WERI-Rb-1 (cell line): Measurements from ENCODE around the gene KCNC1.

Source experiments
- DNase-seq: peaks from one replicate; pipeline ENCODE4 v3.0.0-alpha.2; 2020
- H3K27ac ChIP-seq: fragments of 250-450 bp; sonication (Bioruptor Pico); 2 replicates; pipeline ENCODE4 v1.5.1; 2020; ENCODE audit warnings: mild to moderate bottlenecking, moderate library complexity
- H3K27me3 ChIP-seq: fragments of 250-450 bp; sonication (Bioruptor Pico); 2 replicates; pipeline ENCODE4 v1.5.1; 2021; ENCODE audit warnings: mild to moderate bottlenecking, low read depth, moderate library complexity; ENCODE audit not compliant: insufficient read depth, severe bottlenecking
- H3K36me3 ChIP-seq: fragments of 250-450 bp; sonication (Bioruptor Pico); 2 replicates; pipeline ENCODE4 v1.5.1; 2020; ENCODE audit warnings: mild to moderate bottlenecking, moderate library complexity
- H3K4me3 ChIP-seq: 2 replicates; pipeline ENCODE4 v1.5.1; 2011; ENCODE audit warnings: low read depth, mild to moderate bottlenecking, control low read depth, low read length
- H3K9me3 ChIP-seq: fragments of 250-450 bp; sonication (Bioruptor Pico); 2 replicates; pipeline ENCODE4 v1.5.1; 2021; ENCODE audit warnings: mild to moderate bottlenecking, moderate library complexity; ENCODE audit not compliant: severe bottlenecking
- CTCF ChIP-seq: IDR thresholded peaks from 2 replicates; pipeline ENCODE4 v1.5.1; 2011; ENCODE audit warnings: low read depth, mild to moderate bottlenecking, control low read depth, inconsistent platforms, low read length

KCNC1 gene

GRCh38 chr11:17776212-17776875 is 41.8 kb downstream of the KCNC1 start:
- DNase-seq: no peak
- Histone ChIP-seq H3K4me3 (no peak overlapping the region), H3K36me3 (peaks cover 28% of the 10 kb centered on the region), H3K27ac (no peak overlapping the region), H3K27me3 (no peaks in the 10 kb centered on the region), H3K9me3 (no peaks in the 10 kb centered on the region)
- no peak for TF ChIP-seq CTCF

DNA sequence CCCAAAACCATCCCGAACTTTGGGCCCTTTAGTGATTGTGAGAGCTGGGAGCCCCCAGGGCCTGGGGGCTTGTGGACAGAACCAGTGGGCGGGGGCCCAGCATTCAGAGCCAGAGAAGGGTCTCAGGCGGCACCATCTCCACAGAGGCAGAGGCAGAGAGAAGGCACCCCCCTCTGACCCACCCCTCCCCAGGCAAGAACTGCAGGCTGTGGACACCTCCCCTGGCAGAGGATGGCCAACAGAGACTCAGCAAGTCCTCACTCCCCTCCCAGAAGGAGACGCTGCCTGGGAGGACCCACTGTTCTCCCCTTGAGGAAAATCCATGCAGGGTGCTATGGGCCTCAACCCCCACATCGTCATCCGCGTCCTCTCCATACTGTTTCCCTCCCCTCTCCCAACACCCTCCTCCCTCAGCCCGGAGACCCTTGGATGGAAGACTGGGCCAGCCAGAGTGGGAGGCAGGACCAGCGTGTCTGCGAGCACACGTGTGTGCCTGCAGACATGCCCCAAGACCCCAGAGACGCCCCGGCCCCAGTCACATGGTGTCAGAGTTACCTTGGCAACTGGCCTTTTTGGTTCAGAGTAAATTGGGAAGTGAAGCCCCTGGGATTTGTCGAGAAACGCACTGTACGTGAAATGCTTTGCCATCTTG is 42.6 kb downstream of the KCNC1 start:
- no peak overlapping the region for H3K27ac ChIP-seq
- H3K36me3 ChIP-seq: peaks cover 19% of the 10 kb centered on the region
- no peak for DNase-seq
- H3K4me3 ChIP-seq: no peak overlapping the region
- TF ChIP-seq CTCF: no peak
- no peaks in the 10 kb centered on the region for H3K9me3 ChIP-seq
- no peaks in the 10 kb centered on the region for H3K27me3 ChIP-seq

DNA sequence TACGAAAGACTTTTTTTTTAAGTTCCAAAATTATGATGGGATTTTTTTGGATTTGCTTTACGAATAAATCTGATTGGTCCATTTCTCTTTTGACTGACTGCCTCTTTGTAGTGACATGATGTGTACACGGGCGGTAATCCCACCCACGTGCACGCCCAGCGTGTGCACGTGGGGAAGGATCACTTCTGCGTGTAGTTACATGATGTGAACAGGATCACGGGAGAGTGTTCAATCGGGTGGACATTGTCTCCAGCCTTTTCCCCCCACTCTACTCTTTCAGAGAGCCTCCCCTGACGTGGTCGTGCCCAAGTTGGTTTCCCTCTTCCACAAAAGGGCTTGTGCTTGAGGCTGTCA is 43.1 kb downstream of the KCNC1 start:
- TF ChIP-seq CTCF: no peak
- H3K9me3 ChIP-seq: no peaks in the 10 kb centered on the region
- H3K36me3 ChIP-seq: peaks cover 14% of the 10 kb centered on the region
- H3K27me3 ChIP-seq: no peaks in the 10 kb centered on the region
- H3K27ac ChIP-seq: no peak overlapping the region
- DNase-seq: no peak
- H3K4me3 ChIP-seq: no peak overlapping the region

- no peak for DNase-seq
- Histone ChIP-seq H3K36me3 (peaks cover 8% of the 10 kb centered on the region), H3K4me3 (no peak overlapping the region), H3K9me3 (no peaks in the 10 kb centered on the region), H3K27ac (no peak overlapping the region), H3K27me3 (no peaks in the 10 kb centered on the region)
- no peak for TF ChIP-seq CTCF
These were observed 43.8 kb downstream of the KCNC1 start for GRCh38 chr11:17778352-17778751.

- no peak for DNase-seq
- no peak for TF ChIP-seq CTCF
- Histone ChIP-seq H3K4me3 (no peak overlapping the region), H3K27me3 (no peaks in the 10 kb centered on the region), H3K27ac (no peak overlapping the region), H3K36me3 (peaks cover under 1% of the 10 kb centered on the region), H3K9me3 (no peaks in the 10 kb centered on the region)
These were observed 44.6 kb downstream of the KCNC1 start for GRCh38 chr11:17778956-17779860.
